Islet of Langerhans (tissue), 1 donor: Measurements from ENCODE around the gene SOX21.

Experiments
- FAIRE-seq: peaks from one replicate; lab custom pipeline; 2011; peaks lifted over from hg19 to GRCh38; lab: Jason Lieb, UNC

The SOX21 gene

DNA sequence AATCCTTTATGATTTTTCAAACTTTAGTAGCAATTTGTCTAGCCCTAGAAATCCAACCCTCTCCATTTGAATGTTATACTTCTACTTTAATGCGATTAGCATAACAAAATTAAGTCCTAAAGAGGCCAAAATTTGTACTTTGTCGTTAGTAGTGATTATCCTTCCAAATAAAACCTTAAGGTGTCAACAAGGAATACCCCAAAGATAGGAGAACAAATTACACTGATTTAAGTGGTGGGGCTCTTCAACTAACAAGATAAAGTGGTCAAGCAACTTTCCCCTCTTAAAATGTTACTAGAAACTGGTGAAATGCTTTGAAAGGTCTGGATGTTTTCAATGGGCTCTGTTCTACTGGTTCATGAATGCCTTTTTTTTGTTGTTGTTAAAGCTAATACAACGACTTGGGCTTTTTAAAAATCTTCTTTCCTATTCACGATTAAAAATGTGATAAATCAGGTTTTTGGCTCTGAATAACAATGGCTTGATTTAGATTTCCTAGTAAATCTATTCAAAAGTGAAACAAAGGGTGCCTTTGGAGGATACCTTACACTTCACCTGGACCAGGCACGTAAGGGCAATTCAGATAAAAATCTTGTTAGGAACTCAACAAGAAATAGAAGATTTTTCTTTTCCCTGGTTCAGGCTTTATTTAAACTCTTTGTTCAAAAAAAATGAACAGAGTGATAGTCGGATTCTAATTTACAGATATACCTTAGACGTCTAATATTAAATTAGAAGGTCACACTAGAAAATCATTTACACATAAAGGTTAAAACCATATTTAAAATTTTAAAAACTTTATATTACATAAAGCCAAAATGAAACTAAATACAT, 3.1 kb downstream of the SOX21 start:
- peak; percentile 45 for FAIRE-seq

DNA sequence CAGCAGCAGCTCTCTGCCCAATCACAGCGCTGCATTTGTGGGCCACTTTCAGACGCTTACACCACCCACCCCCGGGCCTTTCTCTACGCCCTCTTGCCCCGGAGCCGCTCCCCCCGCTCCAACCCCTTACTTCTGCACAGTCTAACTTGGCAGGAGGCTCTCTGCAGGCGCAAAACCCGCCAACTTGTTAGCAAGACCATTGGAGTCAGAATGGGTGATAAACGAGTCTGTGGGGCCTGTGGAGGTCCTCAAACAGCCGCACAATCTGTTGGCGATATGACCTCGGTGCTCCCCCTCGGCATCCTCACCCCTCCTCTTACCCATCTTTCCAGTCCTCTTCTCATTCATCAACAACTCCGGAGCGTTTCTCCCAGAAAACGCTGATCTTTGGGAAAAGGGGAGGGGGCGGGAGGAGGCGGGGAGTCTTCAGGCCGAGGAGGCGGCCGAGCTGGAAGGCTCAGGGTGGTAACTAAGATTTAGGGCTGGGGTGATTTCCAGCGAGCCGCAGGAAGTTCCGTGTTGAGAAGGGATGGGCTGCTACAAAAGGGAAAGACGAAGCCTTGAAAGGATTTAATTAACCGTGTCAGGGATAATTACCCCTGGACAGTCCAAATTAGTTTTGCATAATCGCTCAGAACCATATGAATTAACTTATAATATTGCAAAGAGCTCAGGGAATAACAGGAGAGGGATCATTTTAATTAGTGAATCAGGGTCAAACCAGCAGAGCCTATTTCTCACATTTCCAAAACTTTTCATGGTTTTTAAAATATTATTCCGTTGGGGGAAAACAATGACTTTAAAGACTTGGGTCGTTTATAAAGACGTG, 4.1 kb downstream of the SOX21 start:
- FAIRE-seq: no peak

DNA sequence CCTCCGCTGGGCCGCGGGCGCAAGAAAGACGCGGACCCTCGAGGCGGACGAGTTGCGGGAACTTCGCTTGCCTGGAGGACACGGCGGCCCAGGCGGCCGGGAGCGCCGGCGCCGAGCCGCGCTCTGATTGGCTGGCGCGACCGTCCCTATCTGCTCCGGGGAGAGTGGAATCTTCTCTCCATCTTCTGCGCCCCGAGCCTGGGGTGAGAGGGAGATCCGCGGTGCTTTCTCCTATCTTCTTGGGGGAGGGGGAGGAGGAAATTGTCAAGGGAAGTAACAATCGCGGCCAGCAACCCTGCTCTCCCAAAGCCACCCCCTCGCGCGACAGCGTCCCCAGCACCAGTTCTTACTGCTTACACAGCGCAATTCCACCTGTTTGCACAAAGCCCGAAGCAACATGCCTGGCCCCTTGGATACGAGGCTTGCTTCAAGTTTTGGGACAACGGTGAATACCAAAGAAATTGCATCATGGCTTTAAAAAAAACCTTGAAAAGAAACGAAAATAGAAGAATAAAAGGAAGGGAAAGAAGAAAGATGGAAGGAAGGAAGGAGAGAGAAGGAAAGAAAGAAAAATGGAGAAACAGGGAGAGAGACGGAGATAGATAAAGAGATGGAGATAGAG, 4.8 kb downstream of the SOX21 start:
- no peak for FAIRE-seq

GRCh38 chr13:94706843-94707399, 5.4 kb downstream of the SOX21 start:
- no peak for FAIRE-seq

DNA sequence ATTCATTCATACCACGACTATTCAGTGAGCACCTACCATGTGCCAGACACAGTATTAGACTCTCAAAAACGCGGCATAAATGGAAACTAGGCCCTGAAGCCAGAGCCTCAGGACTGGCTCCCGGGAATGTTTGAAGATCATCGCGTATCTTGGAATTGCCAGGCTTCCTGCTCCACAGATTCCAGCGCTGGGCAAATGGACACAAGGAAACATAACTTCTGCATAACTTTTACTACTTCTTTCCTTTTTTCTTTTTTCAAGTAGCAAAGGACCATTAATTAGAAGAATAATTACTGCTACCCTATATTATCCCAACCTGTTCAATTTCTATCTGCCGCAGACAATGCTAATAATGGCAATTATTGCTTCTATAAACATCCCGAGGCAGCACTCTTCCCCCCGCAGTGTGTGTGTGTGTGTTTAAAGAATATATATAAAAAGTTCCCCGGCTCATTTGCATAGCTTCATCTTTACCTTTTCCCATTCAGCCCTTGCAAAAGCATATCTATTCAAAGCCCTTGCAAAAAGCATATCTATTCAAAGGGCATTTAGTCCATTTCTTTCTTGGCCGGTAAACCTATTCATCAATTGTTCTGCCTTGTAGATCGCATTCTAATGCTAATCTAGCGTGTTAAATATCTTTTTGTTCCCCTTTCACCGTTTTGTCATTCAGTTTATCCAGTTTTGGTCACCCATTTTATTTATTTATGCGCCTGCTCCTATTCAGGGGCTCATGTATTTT, 6.1 kb downstream of the SOX21 start:
- no peak for FAIRE-seq

- no peak for FAIRE-seq
Measured at GRCh38 chr13:94705081-94706030, 7.0 kb downstream of the SOX21 start.

DNA sequence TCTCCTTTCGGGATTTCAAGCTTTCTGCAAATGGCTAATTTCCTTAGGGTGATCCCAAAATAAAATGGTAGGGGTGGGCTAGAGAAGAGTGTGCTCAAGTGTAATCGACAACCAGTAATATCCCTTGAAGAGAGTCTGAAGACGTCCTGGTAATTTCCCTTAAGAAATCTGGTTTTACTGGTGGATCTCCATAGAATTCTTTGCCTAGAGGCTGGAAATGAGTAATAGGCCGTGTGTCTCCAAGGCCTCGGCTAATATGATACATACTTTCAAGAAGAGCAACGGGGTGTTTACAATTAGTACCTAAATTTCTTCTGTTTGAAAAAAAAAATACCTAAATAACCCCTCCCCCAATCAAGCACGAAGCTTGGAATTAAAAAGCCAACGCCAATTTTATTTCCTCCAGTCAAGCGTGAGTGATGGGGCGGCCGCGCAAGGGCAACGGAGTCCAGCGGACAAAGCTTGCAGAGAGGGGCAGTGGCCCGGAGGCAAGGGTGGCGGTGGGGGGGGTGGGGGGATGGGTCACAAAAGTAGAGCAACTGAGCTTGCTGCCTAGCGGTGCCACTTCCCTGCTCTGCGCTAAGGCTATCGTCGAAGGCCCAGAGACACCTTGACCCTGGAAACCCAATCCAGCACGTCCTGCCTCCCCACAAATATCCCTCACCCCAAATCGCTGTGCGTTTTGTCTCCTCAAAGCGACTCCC, 7.8 kb downstream of the SOX21 start:
- FAIRE-seq: no peak

DNA sequence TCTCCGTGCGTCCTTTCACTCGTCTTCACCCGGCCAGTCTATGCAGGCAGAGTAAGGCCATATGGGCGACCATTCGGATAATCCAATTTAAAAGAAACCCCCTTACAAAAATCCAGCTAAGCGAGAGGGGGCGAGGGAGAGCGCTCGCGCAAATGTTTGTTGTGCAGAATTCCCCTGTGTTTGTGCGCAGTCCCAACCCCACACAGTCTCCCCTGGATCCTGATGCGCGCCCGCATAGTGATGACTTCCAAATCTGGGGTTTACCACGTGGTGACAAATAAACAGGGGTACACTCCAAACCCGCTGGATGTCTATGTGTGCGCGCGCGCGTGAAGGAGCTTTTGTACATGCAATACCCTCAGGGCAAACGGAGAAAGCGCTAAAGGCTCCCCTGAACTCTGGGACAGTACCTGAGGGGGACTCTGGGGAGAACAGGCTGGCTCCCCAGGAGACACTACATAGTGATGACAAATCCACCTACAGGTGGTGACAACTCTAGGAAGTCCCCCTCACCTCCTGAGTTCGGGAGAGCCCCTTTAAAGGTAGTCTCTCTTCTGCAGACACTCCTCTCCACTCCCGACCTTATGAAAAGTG, 8.5 kb downstream of the SOX21 start:
- FAIRE-seq: no peak

DNA sequence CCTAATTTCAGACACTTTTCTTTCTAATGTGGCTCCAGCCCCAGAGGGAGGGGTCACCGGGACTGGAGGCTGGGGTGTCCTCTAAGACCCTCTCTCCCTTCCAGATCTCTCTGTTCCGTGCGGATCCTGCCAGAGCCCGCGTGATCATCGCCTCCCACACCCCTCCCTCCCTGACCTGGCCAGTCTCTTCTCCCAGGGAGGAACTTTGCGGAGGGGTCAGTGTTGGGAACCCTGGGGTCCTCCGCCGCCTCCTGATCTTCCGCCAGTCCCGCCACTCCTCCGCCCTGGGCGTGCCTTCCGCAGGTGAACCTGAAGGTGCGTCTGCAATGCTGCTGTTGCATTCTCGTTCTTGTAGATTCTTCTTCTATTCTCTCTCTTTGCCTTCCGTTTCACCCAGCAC, 9.1 kb downstream of the SOX21 start:
- no peak for FAIRE-seq

DNA sequence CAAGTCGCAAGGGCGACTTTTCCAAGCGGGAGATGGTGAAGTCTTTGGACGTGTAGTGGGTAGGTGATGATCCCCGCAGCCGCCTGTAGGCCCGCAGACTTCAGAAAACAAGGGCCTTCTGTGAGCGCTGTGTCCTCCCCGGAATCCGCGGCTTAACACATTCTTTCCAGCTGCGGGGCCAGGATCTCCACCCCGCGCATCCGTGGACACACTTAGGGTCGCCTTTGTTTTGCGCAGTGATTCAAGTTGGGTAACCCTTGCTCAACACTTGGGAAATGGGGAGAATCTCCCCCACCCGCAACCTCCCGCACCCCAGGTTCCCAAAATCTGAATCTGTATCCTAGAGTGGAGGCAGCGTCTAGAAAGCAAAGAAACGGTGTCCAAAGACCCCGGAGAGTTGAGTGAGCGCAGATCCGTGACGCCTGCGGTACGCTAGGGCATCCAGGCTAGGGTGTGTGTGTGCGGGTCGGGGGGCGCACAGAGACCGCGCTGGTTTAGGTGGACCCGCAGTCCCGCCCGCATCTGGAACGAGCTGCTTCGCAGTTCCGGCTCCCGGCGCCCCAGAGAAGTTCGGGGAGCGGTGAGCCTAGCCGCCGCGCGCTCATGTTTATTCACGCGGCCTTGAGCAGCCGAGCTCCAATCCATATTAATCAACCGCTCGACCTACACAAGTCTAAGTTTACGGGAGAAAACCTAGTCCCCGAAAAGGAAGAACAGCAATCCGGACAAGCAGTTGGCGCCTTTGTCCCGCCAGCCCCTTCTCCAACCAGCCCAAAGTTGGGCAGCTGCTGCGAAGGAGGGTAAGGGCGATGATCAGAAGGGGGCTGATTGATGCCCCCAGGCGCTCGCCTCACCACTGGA, 9.9 kb downstream of the SOX21 start:
- no peak for FAIRE-seq

- FAIRE-seq: no peak
Measured at GRCh38 chr13:94701313-94702180, 10.8 kb downstream of the SOX21 start.

DNA sequence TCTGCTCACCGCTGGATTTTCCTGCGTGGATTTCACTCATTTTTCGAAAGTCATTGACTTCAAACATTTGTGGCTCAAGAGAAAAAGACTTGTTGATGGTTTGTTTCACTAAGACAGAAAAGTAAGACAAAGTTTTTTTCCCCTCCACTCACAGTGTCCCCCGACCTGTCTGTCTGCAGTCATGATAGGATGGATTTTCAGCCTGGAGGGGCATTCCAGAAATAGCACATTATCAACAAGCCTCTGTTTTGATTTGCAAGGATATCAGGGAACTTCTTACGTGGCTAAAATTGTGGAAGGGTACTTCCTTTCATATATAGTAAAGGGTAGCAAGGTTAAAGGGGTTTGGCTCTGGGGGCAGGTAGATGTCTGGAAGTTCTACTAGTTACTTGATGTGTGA, 11.8 kb downstream of the SOX21 start:
- no peak for FAIRE-seq

DNA sequence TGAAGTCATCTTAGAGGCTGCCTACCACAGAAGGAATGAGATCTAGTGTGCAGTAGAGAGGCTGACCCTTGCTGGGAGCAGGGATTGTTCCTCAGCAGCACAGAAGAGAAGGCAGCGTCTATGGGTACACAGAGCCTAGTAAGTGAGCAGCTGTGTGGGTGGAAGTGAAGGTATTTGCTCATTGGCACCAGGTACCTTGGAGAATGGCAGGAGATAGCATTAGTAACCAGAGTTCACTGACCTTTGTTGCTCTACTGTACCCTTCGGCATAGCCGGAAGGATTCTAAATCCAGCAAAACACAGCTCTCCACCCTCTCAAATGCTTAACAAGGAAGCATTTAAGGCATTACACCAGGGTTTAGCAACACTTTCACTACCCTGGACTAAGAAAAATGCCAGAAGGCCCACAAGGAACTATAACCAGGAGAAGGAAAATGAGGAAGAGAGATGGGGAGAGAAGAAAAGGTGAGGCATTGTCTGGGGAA, 12.3 kb downstream of the SOX21 start:
- no peak for FAIRE-seq

GRCh38 chr13:94696171-94696570, 16.2 kb downstream of the SOX21 start:
- no peak for FAIRE-seq

DNA sequence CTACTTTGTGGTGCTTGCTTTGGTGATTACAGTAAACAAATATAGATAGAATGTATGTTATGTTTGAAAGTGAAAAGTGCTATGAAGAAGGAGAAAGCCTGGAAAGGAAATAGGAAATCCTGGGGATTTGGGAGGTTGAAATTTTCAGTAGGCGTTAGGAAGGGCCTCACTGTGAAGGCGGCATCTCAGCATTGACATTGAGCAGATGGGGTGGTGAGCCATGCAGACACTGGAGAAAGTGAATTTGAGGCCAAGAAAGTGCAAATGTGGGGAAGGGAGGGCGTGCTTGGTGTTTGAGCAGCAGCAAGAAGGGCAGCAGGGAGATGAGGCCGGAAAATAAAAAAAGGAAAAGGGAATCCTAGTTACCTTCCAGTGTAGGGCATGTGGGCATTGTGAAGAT, 20.3 kb downstream of the SOX21 start:
- no peak for FAIRE-seq

DNA sequence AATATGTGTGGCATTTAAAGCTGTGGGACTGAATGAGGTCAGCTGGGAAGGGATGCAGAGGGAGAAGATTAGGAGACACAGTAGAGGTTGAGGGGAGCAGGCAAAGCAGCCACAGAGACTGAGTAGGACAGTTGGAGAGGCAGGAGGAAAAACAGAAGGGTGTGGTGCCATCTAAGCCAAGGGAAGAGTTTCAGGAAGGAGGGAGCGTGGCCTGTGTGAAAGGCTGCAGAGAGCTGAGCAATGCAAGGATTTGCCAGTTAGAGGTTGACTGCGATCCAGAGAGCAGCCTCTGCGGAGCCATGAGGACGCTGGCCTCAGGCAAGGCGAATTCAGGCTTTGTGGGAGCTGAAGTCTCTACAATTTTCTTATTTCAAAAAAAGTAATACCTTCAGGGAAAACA, 28.9 kb downstream of the SOX21 start:
- no peak for FAIRE-seq

- no peak for FAIRE-seq
Measured at GRCh38 chr13:94682229-94682628, 30.1 kb downstream of the SOX21 start.

GRCh38 chr13:94679614-94680013, 32.7 kb downstream of the SOX21 start:
- FAIRE-seq: no peak
